K562 (cell line): ENCODE measurements around the gene BSN. TPM values are rescaled to one million over a fixed set of nuclear protein-coding genes. Genes with fewer than 3 reads are reported as not detected.

Source experiments
- FOXK2 ChIP-seq, 2 experiments: fragments of 450-650 bp; IDR thresholded peaks in 1 of 2; conservative IDR thresholded peaks in 1 of 2; 2 replicates each; pipeline ENCODE4 v1.6.1; 2016; ENCODE audit warnings: low read depth in 2 of 2, mild to moderate bottlenecking in 1 of 2
- RCOR1 ChIP-seq, 2 experiments: IDR thresholded peaks; 2 replicates each; pipeline ENCODE4 v1.6.1; 2012; ENCODE audit warnings: low read depth in 2 of 2, low read length in 2 of 2, borderline replicate concordance in 1 of 2, improper control_type of control experiment in 1 of 2
- SMARCA4 ChIP-seq: fragments of 450-650 bp; IDR thresholded peaks from 2 replicates; pipeline ENCODE4 v1.6.1; 2016
- SRF ChIP-seq, 2 experiments: fragments of 250-450, 450-650 bp in 1 of 2; sonication (Bioruptor Pico) in 1 of 2; sonication (generic) in 1 of 2; formaldehyde crosslinking; IDR thresholded peaks; 2 replicates each; pipeline versions ENCODE4 v1.5.0 to v1.5.1; 2020 to 2022; ENCODE audit warnings: mild to moderate bottlenecking in 1 of 2, missing genetic modification reagents in 1 of 2
- polyA plus RNA-seq, 8 experiments: library from polyadenylated mRNA; depleted of rRNA in 4 of 8; stranded (reverse) in 5 of 8; unstranded in 3 of 8; fragments of >200 nt; fragmentation: Nextera tagmentation in 2 of 8; fragmentation: Illumina TruSeq in 1 of 8; extraction: Ambion mirVana in 2 of 8; extraction: Trizol in 1 of 8; gene quantifications; 2 replicates each; pipeline versions ENCODE4 v1.2.1 to v1.2.3, GENCODE V29; 2011 to 2014; ENCODE audit warnings: inconsistent platforms in 1 of 8, missing spikeins in 1 of 8
- total RNA-seq, 7 experiments: library from RNA; depleted of rRNA in 6 of 7; stranded (reverse); fragments of >200 nt in 6 of 7; fragmentation: Illumina TruSeq in 2 of 7; extraction: Trizol in 2 of 7; gene quantifications; 2 replicates each; pipeline versions ENCODE4 v1.2.1 to v1.2.3, GENCODE V29; 2011 to 2021; ENCODE audit warnings: low replicate concordance in 1 of 7
- TF ChIP-seq, protein P1 (sequence below): sonication (generic); formaldehyde crosslinking; IDR thresholded peaks from 2 replicates; pipeline ENCODE4 v1.8.0; 2022; ENCODE audit warnings: mild to moderate bottlenecking, missing genetic modification reagents
- TF ChIP-seq, protein P2 (sequence below): sonication (generic); formaldehyde crosslinking; IDR thresholded peaks from 2 replicates; pipeline ENCODE4 v1.8.0; 2022; ENCODE audit warnings: mild to moderate bottlenecking, missing genetic modification reagents, borderline replicate concordance
- TF ChIP-seq, protein P3 (sequence below), 3 experiments: fragments of 200-800 bp in 1 of 3; fragments of 250-450 bp in 1 of 3; fragments of 450-650 bp in 1 of 3; sonication (Bioruptor Pico) in 1 of 3; sonication (Bioruptor generic) in 1 of 3; formaldehyde crosslinking in 1 of 3; IDR thresholded peaks; 2 replicates each; pipeline versions ENCODE4 v1.6.1 to v1.8.0; 2016 to 2022; ENCODE audit warnings: mild to moderate bottlenecking in 2 of 3, missing genetic modification characterization in 2 of 3, missing compliant biosample characterization in 1 of 3, moderate library complexity in 1 of 3
- TF ChIP-seq, protein P4 (sequence below): fragments of 450-650 bp; formaldehyde crosslinking; conservative IDR thresholded peaks from 2 replicates; pipeline ENCODE4 v1.4.0; 2022; ENCODE audit warnings: mild to moderate bottlenecking, missing genetic modification characterization
- TF ChIP-seq, protein P5 (sequence below): sonication (generic); formaldehyde crosslinking; IDR thresholded peaks from 2 replicates; pipeline ENCODE4 v1.4.0; 2020; ENCODE audit warnings: mild to moderate bottlenecking, missing genetic modification reagents

BSN gene
- total and polyA plus RNA-seq, 9 of the 15 experiments (the other 6 are each of a cell fraction or from before 2014, with no cell fraction given): 0.03 to 1.5 (median 0.29) TPM

DNA sequence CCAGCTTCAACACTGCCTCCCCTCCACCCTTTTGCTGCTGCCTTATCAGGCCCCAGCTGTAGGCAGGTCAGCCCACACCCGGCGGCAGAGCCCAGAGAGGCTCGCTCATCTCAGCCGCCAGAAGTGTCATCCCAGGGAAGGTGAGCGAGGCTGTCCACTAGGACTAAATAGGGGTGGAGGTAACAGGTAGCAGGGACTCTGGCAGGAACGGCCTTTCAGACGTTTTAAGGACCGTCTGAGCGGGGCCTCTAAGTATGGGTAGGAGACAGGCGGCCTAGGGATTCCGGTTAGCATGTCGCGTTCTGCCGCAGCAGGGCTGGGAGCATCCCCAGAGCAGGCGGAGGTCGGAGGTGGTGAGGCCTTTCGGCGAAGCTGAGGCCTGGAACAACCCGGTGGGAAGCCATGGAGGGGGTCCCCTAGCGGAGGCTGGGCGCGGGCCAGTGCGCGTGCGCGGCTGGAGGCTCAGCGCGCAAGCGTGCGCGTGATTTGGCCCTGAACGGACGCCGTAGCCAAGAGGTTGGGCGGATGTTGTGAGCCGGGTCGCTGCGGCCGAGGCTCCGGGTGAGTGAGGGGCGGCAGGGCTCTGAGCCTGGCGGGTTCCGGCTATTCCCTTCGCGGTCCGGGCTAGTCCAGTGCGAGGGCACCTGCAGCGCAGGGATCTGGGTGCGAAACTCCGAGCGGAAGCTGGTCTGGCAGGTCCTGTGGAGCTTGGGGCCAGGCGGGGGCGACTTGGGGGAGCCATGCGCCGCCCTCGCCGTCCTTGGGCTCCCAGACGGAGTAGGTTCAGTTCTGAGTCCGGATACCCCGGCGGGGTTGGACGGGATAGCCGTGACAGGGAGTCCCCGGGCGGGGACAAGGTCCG, 135.0 kb downstream of the BSN start, which contains the start of the genes MST1 and RNF123 (continued):
- TF ChIP-seq SMARCA4: 0 out of 2 replicates have a peak, but pooled peaks have one; percentile 35
- TF ChIP-seq, protein P1, sequence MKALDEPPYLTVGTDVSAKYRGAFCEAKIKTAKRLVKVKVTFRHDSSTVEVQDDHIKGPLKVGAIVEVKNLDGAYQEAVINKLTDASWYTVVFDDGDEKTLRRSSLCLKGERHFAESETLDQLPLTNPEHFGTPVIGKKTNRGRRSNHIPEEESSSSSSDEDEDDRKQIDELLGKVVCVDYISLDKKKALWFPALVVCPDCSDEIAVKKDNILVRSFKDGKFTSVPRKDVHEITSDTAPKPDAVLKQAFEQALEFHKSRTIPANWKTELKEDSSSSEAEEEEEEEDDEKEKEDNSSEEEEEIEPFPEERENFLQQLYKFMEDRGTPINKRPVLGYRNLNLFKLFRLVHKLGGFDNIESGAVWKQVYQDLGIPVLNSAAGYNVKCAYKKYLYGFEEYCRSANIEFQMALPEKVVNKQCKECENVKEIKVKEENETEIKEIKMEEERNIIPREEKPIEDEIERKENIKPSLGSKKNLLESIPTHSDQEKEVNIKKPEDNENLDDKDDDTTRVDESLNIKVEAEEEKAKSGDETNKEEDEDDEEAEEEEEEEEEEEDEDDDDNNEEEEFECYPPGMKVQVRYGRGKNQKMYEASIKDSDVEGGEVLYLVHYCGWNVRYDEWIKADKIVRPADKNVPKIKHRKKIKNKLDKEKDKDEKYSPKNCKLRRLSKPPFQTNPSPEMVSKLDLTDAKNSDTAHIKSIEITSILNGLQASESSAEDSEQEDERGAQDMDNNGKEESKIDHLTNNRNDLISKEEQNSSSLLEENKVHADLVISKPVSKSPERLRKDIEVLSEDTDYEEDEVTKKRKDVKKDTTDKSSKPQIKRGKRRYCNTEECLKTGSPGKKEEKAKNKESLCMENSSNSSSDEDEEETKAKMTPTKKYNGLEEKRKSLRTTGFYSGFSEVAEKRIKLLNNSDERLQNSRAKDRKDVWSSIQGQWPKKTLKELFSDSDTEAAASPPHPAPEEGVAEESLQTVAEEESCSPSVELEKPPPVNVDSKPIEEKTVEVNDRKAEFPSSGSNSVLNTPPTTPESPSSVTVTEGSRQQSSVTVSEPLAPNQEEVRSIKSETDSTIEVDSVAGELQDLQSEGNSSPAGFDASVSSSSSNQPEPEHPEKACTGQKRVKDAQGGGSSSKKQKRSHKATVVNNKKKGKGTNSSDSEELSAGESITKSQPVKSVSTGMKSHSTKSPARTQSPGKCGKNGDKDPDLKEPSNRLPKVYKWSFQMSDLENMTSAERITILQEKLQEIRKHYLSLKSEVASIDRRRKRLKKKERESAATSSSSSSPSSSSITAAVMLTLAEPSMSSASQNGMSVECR (CRISPR knock-in tag): peak; percentile 81; the same call in 1 of the 2 replicates
- TF ChIP-seq, protein P2, sequence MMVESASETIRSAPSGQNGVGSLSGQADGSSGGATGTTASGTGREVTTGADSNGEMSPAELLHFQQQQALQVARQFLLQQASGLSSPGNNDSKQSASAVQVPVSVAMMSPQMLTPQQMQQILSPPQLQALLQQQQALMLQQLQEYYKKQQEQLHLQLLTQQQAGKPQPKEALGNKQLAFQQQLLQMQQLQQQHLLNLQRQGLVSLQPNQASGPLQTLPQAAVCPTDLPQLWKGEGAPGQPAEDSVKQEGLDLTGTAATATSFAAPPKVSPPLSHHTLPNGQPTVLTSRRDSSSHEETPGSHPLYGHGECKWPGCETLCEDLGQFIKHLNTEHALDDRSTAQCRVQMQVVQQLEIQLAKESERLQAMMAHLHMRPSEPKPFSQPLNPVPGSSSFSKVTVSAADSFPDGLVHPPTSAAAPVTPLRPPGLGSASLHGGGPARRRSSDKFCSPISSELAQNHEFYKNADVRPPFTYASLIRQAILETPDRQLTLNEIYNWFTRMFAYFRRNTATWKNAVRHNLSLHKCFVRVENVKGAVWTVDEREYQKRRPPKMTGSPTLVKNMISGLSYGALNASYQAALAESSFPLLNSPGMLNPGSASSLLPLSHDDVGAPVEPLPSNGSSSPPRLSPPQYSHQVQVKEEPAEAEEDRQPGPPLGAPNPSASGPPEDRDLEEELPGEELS (CRISPR knock-in tag): no peak
- TF ChIP-seq, protein P3, sequence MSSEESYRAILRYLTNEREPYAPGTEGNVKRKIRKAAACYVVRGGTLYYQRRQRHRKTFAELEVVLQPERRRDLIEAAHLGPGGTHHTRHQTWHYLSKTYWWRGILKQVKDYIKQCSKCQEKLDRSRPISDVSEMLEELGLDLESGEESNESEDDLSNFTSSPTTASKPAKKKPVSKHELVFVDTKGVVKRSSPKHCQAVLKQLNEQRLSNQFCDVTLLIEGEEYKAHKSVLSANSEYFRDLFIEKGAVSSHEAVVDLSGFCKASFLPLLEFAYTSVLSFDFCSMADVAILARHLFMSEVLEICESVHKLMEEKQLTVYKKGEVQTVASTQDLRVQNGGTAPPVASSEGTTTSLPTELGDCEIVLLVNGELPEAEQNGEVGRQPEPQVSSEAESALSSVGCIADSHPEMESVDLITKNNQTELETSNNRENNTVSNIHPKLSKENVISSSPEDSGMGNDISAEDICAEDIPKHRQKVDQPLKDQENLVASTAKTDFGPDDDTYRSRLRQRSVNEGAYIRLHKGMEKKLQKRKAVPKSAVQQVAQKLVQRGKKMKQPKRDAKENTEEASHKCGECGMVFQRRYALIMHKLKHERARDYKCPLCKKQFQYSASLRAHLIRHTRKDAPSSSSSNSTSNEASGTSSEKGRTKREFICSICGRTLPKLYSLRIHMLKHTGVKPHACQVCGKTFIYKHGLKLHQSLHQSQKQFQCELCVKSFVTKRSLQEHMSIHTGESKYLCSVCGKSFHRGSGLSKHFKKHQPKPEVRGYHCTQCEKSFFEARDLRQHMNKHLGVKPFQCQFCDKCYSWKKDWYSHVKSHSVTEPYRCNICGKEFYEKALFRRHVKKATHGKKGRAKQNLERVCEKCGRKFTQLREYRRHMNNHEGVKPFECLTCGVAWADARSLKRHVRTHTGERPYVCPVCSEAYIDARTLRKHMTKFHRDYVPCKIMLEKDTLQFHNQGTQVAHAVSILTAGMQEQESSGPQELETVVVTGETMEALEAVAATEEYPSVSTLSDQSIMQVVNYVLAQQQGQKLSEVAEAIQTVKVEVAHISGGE (CRISPR knock-in tag; IDR thresholded peaks at IDR 0.05): peak; percentile 64 to 97 (median 87); a peak in 5 of 6 replicates
- TF ChIP-seq RCOR1 (IDR thresholded peaks at IDR 0.05; ENCODE audit: borderline replicate concordance in 1 of 2, low read depth in 2 of 2, low read length in 2 of 2): peak in 1 of 2 experiments; percentile 33; a peak in 1 of 4 replicates
- TF ChIP-seq, protein P4, sequence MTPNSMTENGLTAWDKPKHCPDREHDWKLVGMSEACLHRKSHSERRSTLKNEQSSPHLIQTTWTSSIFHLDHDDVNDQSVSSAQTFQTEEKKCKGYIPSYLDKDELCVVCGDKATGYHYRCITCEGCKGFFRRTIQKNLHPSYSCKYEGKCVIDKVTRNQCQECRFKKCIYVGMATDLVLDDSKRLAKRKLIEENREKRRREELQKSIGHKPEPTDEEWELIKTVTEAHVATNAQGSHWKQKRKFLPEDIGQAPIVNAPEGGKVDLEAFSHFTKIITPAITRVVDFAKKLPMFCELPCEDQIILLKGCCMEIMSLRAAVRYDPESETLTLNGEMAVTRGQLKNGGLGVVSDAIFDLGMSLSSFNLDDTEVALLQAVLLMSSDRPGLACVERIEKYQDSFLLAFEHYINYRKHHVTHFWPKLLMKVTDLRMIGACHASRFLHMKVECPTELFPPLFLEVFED (CRISPR knock-in tag): no peak
- TF ChIP-seq FOXK2 (conservative IDR thresholded peaks at IDR 0.05 in 1 of 2, IDR thresholded peaks at IDR 0.05 in 1 of 2; ENCODE audit: low read depth in 2 of 2): 0 out of 4 replicates have a peak, but pooled peaks of 1 of the 2 experiments have one; percentile 35
- 0 out of 4 replicates have a peak, but pooled peaks of 1 of the 2 experiments have one; percentile 26 for TF ChIP-seq SRF (CRISPR knock-in tag; IDR thresholded peaks at IDR 0.05)
- TF ChIP-seq, protein P5, sequence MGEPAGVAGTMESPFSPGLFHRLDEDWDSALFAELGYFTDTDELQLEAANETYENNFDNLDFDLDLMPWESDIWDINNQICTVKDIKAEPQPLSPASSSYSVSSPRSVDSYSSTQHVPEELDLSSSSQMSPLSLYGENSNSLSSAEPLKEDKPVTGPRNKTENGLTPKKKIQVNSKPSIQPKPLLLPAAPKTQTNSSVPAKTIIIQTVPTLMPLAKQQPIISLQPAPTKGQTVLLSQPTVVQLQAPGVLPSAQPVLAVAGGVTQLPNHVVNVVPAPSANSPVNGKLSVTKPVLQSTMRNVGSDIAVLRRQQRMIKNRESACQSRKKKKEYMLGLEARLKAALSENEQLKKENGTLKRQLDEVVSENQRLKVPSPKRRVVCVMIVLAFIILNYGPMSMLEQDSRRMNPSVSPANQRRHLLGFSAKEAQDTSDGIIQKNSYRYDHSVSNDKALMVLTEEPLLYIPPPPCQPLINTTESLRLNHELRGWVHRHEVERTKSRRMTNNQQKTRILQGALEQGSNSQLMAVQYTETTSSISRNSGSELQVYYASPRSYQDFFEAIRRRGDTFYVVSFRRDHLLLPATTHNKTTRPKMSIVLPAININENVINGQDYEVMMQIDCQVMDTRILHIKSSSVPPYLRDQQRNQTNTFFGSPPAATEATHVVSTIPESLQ: no peak
